SJCRH30 (cell line): Measurements from ENCODE around the gene PLA2G6. TPM values are rescaled to one million over a fixed set of nuclear protein-coding genes. Genes with fewer than 3 reads are reported as not detected.

Experiments
- DNase-seq, 2 experiments: peaks; one replicate each; pipeline ENCODE4 v3.0.0-alpha.2; 2015 to 2020
- H3K27ac ChIP-seq: fragments of 250-450 bp; sonication (Bioruptor Pico); 2 replicates; pipeline ENCODE4 v1.5.1; 2020; ENCODE audit warnings: mild to moderate bottlenecking, moderate library complexity
- H3K27me3 ChIP-seq: fragments of 250-450 bp; sonication (Bioruptor Pico); 2 replicates; pipeline ENCODE4 v1.5.1; 2020; ENCODE audit warnings: mild to moderate bottlenecking, moderate library complexity
- H3K36me3 ChIP-seq: fragments of 250-450 bp; sonication (Bioruptor Pico); 2 replicates; pipeline ENCODE4 v1.5.1; 2020; ENCODE audit warnings: mild to moderate bottlenecking, moderate library complexity
- H3K4me1 ChIP-seq: fragments of 250-450 bp; sonication (Bioruptor Pico); 2 replicates; pipeline ENCODE4 v1.5.1; 2020; ENCODE audit warnings: mild to moderate bottlenecking, moderate library complexity
- H3K4me3 ChIP-seq: fragments of 250-450 bp; sonication (Bioruptor Pico); 2 replicates; pipeline ENCODE4 v1.5.1; 2020; ENCODE audit warnings: mild to moderate bottlenecking, moderate library complexity
- H3K9me3 ChIP-seq: fragments of 250-450 bp; sonication (Bioruptor Pico); replicated peaks from 2 replicates; pipeline ENCODE4 v1.5.1; 2020; ENCODE audit warnings: mild to moderate bottlenecking, moderate library complexity
- total RNA-seq: library from RNA; depleted of rRNA; stranded (reverse); fragments of >200 nt; shearing (Covaris generic); gene quantifications from 2 replicates; pipeline ENCODE4 v1.2.3, GENCODE V29; 2014

Gene PLA2G6
- total RNA-seq, 1 experiment from 2014 or later, result 5.4 TPM

DNA sequence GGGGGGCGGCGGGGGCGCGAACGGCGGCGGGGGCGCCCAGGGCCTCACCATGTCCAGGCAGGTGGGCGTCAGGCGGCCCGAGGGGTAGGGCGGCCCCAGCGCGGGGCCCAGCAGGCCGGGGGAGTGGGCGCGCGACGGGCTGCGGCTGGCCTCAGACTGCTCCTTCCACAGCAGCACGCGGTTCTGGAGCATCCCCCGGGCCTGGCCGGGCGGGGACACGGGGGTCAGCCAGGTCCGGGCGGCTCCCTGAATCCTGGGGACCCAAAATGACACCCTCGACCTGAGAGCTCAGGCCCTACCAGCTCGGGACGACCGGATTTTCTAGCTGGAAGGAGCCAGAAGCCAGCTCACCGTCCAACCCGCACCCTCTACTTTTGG is 92.2 kb downstream of the PLA2G6 start:
- Histone ChIP-seq H3K27ac (no peak overlapping the region), H3K4me1 (peaks cover 8% of the 10 kb centered on the region; the same call in 1 of the 2 replicates), H3K9me3 (no peaks in the 10 kb centered on the region), H3K27me3 (no peaks in the 10 kb centered on the region), H3K4me3 (no peak overlapping the region), H3K36me3 (no peaks in the 10 kb centered on the region)
- no peak for DNase-seq

DNA sequence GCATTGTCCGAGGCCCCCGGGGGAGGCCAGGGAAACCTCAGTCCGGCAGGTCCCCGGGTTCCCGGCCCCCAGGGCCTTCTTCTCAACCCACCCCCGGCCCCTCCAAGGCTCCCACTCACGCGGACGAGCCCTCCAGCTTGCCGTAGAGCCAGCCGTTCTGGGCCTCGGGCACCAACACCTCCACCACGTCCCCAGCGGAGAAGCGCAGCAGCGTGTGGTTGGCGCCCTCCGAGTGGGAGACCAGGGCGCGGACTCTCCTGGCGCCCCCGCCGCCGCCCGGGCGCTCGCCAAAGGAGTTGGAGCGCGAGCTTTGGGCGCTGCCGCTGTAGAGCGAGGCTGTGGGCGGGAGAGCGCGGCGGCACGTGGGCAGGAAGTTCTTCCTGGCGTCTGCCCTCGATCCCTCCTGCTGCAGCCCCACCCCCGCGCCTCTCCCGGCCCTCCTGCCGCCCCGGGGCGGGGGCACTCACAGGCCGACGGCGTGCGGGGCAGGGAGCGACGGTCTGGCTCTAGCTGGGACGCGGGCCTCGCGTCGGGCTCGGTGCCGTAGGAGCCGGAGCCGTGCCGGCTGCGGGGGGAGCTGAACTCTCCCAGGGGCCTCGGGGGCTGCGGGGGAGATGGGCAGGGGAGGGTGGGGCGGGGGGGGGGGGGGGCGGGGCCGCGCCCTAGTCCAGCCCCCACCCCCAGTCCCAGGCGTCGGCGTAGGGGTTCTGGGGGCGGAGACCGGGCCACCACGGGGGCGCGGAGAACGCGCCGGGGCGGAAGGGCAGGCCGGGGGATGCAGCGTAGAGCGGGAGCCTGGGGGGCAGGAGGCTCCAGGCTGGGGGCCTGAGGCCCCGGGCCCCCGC is 92.8 kb downstream of the PLA2G6 start:
- no peak overlapping the region for H3K27ac ChIP-seq
- H3K4me1 ChIP-seq, result peaks cover 12% of the 10 kb centered on the region
- no peaks in the 10 kb centered on the region for H3K27me3 ChIP-seq
- H3K9me3 ChIP-seq, result no peaks in the 10 kb centered on the region
- H3K4me3 ChIP-seq, result no peak overlapping the region
- no peak for DNase-seq
- no peaks in the 10 kb centered on the region for H3K36me3 ChIP-seq

DNA sequence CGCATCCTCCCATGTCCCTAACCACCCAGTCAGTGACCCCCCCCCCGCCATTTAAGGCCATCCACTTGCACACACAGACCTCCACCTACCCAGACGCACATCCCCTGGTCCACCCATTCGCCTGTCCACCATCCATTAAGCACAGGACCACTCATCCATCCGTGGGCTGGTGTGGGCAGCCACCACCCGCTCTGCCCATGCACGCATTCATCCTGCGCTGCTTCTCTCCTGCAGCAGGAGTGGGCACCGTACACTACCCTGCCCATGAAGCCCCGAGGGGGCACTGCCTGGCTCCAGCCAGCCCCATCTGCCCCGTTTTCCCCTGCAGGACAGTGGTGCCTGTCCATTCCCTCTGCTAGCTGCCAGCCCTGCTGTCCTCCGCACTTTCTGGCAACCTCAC is 93.8 kb downstream of the PLA2G6 start:
- Histone ChIP-seq H3K4me3 (no peak overlapping the region), H3K27ac (no peak overlapping the region), H3K4me1 (peaks cover 14% of the 10 kb centered on the region), H3K36me3 (no peaks in the 10 kb centered on the region), H3K27me3 (no peaks in the 10 kb centered on the region), H3K9me3 (no peaks in the 10 kb centered on the region)
- DNase-seq, result no peak

DNA sequence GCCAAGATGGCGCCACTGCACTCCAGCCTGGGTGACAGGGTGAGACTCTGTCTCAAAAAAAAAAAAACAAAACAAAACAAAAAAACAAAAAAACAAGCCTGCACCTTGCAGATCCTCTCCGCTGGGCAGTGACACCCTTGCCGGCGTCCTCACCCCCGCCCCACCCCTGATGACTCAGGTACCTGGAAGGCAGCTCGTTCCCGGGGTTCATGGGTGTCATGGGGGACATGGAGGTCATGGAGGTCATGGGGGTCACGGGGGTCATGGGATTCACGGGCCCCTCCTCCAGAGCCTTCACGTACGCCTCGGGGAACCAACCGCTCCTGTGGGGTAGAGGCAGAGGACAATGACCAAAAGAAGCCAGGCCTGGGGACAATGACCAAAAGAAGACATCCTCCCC is 94.7 kb downstream of the PLA2G6 start:
- no peaks in the 10 kb centered on the region for H3K9me3 ChIP-seq
- peaks cover 14% of the 10 kb centered on the region for H3K4me1 ChIP-seq
- no peaks in the 10 kb centered on the region for H3K36me3 ChIP-seq
- no peaks in the 10 kb centered on the region for H3K27me3 ChIP-seq
- no peak overlapping the region for H3K4me3 ChIP-seq
- no peak overlapping the region for H3K27ac ChIP-seq
- DNase-seq, result no peak

DNA sequence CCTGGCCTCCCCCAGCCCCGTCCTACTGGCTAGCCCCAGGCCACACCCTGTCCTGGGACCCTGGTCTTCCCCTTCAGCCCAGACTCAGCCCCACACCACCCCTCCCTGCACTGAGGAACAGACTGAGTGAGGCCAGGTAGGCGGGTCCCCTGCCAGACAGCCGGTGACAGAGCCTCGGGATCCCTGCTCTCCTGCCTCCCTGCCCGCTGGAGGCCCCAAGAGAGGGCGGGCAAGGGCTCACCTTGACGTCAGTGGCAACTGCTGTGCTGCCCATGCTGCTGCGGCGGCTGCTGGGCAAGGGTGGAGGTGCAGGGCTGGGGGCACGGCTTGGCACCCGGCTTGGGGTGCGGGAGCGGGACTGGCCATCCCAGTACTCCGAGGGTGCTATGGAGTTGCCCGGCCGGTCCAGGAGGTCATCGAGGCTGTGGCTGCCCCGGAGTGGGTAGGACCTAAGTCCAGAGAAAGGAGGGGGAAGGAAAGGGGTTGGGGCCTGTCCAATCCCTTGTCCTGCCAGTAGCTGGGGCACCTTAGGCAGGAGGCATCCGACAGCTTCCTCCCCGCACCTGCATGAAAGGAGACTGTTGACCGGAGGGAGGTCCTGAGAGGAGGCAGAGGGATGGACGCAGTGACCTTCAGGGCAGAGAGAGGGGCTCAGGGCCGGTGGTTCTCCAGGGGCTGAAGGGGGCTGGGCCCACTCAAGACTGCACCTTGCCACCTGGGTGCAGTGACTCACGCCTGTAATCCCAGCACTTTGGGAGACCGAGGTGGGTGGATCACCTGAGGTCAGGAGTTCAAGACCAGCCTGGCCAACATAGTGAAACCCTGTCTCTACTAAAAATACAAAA is 95.4 kb downstream of the PLA2G6 start:
- Histone ChIP-seq H3K36me3 (no peaks in the 10 kb centered on the region), H3K27ac (no peak overlapping the region), H3K4me1 (peaks cover 14% of the 10 kb centered on the region), H3K9me3 (no peaks in the 10 kb centered on the region), H3K27me3 (no peaks in the 10 kb centered on the region), H3K4me3 (no peak overlapping the region)
- DNase-seq, result no peak

DNA sequence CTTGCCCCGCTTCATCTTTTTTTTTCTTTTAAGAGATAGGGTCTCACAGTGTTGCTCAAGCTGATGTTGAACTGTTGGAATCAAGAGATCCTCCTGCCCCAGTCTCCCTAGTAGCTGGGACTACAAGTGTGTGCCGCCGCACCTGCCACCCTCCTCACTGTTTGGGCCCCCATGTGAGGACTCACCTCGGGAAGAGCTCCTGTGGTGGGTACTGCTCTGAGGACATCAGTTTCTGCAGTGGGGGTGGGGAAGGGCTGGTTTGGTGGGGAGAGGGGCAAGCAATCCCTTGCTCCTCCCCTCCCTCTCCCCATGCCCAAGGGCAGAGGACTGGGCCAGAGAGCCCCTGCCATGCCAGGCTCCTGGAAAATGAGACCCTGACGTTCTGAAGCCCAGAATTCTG is 96.1 kb downstream of the PLA2G6 start:
- DNase-seq, result no peak
- Histone ChIP-seq H3K27me3 (no peaks in the 10 kb centered on the region), H3K36me3 (no peaks in the 10 kb centered on the region), H3K4me3 (no peak overlapping the region), H3K27ac (no peak overlapping the region), H3K4me1 (peaks cover 14% of the 10 kb centered on the region), H3K9me3 (no peaks in the 10 kb centered on the region)

DNA sequence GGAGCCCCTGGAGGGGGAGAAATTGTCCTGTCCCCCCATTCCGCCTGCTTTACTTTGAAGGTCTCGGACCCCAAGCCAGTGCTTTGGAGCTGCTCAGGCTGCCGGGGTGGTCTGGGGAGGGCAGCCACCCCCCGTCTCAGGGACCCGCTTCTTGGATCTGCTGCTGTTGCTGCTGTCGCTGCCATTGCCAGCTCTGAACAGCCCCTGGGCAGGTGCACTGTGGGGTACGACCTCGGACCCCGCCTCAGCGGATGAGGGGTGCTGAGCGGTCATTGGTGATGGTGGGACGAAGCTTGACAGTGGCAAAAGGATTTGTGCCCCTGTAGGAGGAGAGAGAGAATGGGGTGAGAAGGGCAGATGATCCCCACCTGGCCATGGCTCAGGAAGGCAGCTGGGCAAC is 96.6 kb downstream of the PLA2G6 start:
- no peak overlapping the region for H3K4me3 ChIP-seq
- DNase-seq, result no peak
- peaks cover 14% of the 10 kb centered on the region for H3K4me1 ChIP-seq
- no peaks in the 10 kb centered on the region for H3K9me3 ChIP-seq
- no peak overlapping the region for H3K27ac ChIP-seq
- H3K27me3 ChIP-seq, result 0 out of 2 replicates have a peak, but pooled peaks cover 3% of the 10 kb centered on the region
- no peaks in the 10 kb centered on the region for H3K36me3 ChIP-seq

DNA sequence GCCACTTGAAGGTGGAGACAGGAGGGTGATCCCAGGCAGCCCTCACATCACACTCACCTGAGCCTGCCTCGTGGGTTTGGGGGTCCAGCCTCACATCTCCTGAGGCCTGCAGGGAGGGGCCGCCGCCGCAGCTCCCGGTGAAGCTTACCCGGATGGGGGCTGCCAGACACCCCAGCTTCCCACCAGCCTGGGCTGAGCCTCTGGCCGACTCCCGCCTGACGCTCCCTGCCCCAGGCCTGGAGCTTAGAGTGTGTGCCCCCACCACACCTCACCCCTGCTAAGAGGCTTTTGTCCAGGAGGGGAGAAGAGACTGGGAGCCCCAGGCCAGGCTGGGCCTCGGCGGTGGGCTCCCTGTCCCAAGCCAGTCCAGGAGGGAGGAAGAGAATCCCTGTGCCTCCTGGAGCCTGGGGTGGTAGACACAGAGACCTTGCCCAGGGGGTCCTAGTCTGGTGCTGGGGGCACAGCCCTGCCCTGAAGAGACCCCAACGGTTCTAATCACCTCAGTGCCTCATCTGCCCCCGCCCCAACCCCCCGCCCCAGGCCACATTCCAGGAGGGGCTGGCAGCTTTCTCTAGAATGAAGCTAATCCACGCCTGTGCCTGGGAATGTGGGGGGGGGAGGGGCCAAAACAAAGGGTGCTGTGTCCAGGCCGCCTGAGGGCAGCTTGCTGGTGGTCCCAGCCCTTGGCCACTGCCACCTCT is 97.5 kb downstream of the PLA2G6 start, which contains the start of gene SLC16A8:
TSS of gene SLC16A8 (minus strand) at position 254 of the 701 bp plus-strand sequence. CDS start 1,311 bp downstream, outside the sequence.
- Histone ChIP-seq H3K27me3 (0 out of 2 replicates have a peak, but pooled peaks cover 3% of the 10 kb centered on the region), H3K9me3 (no peaks in the 10 kb centered on the region), H3K4me3 (peak within 1 kb of the TSS; percentile 35; the same call in 1 of the 2 replicates), H3K27ac (peak within 1 kb of the TSS; percentile 67; the same call in 1 of the 2 replicates), H3K36me3 (no peaks in the 10 kb centered on the region), H3K4me1 (peaks cover 14% of the 10 kb centered on the region)
- DNase-seq, result peak; percentile 79 to 86

DNA sequence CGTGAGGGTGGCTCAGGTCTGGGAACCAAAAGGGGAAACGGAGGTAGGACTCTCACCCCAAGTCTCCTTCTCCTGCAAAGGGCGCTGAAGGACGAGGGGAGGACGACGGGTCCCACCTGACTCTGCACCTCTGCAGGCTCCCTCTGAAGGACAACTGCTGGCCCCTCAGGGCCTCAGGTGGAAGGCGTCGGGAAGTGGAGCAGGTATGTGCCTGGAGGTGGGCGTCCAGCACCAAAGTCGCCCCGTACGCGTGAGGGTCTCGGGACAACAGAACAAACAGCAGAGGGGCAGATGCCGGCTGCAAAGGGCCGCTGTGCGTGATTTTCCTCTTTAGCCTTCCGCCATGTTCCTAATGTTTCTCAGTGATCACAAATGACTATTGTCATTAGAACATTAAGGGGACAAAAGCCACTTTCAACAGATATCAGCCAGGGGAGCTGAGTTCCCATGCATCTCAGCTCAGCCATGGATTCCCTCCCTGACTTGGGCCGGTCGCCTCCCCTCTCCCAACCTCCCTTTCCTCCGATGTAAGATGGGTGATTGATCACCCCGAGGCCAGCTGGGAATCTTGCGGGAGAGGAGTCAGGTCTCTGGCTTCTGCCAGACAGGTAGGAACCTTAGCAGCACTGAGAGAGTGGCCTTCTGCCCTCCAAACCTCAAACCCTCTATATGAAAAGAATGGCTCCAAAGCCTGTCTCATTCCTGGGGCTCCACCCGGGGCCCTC is 98.5 kb downstream of the PLA2G6 start:
- H3K27ac ChIP-seq, result no peak overlapping the region
- no peak overlapping the region for H3K4me3 ChIP-seq
- H3K9me3 ChIP-seq, result no peaks in the 10 kb centered on the region

DNA sequence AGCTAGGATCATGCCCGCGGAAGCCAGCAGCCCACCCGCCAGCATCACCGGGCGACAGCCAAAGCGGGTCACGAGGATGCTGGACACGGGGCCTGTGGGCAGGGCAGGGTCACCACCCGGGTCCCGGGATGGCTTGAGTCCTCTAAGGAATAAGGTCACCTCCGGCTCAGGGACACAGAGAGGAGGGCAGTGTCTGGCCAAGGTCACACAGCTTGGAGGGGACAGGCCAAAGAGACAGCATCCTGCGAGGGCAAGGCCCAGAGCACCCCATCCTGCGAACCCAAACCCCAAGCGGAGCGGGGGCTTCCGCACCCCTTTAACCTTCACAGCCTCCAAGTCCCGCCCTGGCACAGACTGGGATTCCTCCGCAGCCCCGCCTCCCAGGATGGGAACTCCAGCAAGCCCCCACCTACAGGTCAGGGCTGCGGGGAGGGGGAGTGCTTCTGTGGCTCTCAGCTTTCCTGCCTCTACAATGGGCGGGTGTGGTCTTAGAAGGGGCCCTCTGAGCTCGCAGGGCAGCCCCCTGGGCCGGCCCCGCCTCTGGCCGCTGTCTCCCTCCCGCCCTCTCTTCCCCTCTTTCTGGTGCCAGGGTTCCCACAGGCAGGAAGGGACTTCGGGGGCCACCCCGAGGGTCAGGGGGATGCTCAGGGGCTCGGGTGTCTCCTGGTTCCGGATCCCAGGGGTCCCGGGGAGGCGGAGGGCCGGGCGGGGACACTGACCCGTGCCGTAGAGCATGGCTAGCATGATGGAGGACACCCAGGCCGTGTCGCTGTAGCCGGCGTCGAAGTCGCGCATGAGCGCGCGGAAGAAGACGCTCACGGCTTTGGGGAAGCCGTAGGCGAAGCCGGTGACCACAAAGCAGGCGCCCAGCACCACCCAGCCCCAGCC is 99.4 kb downstream of the PLA2G6 start:
- H3K36me3 ChIP-seq, result no peaks in the 10 kb centered on the region
- H3K9me3 ChIP-seq, result no peaks in the 10 kb centered on the region
- H3K27me3 ChIP-seq, result 0 out of 2 replicates have a peak, but pooled peaks cover 3% of the 10 kb centered on the region
- no peak overlapping the region for H3K27ac ChIP-seq
- DNase-seq, result no peak
- H3K4me1 ChIP-seq, result peaks cover 14% of the 10 kb centered on the region
- no peak overlapping the region for H3K4me3 ChIP-seq

More for the DNA sequence above, 98.5 kb downstream of the PLA2G6 start:
- H3K27me3 ChIP-seq, result 0 out of 2 replicates have a peak, but pooled peaks cover 3% of the 10 kb centered on the region
- no peaks in the 10 kb centered on the region for H3K36me3 ChIP-seq
- DNase-seq, result no peak
- H3K4me1 ChIP-seq, result peaks cover 14% of the 10 kb centered on the region

DNA sequence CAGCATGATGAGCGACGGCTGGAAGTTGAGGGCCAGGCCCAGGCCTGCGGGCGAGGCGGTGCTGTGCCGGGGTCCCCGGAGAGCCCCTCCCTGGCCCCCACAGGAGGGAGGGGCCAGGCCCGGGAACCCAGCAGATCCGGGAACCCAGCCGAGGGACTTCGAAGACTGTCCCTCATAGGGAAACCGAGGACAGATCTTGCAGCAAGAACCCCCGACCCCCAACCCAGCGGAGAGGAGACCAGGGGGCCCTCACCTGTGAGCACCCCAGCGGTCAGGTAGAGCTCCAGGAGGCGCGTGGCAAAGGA is 100.0 kb downstream of the PLA2G6 start:
- Histone ChIP-seq H3K27me3 (0 out of 2 replicates have a peak, but pooled peaks cover 3% of the 10 kb centered on the region), H3K9me3 (no peaks in the 10 kb centered on the region), H3K36me3 (no peaks in the 10 kb centered on the region), H3K27ac (no peak overlapping the region), H3K4me3 (peak overlapping the region; percentile 20), H3K4me1 (peaks cover 14% of the 10 kb centered on the region)
- no peak for DNase-seq

DNA sequence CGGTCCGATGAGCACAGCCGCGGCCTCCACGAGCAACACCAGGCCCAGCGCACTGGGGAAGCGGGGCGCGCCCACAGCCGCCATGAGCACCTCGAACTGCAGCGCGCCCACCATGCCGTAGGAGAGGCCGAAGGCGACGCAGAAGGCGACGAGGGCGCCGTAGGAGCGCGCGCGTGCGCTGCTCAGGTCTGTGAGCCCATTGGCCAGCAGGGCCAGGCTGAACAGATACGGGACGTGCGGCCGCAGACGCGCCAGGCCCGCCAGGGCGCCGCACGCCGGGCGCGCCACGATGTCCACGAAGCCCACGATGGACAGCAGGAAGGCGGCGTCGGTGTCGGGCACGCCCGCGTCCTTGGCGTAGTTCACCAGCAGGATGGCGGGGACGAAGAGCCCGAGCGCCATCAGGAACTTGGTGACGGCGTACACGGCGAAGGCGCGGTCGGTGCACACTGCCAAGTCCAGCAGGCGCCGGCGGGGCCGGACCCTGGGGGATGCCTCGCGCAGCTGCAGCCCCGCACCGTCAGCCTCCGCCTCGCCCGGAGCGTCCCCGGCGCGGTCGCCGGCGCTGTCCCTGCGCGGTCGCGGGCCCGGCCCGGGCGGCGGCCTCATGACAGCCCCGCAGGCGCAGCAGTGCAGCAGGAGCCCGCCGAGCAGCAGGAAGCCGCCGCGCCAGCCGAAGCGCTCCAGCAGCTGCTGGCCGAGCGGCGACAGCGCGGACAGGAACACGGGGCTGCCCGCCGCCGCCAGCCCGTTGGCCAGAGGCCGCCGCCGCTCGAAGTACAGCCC is 100.6 kb downstream of the PLA2G6 start:
- 0 out of 2 replicates have a peak, but pooled peaks cover 3% of the 10 kb centered on the region for H3K27me3 ChIP-seq
- peak; percentile 48 to 56 for DNase-seq
- H3K4me1 ChIP-seq, result peaks cover 14% of the 10 kb centered on the region
- H3K4me3 ChIP-seq, result peak overlapping the region; percentile 20
- H3K9me3 ChIP-seq, result no peaks in the 10 kb centered on the region
- no peak overlapping the region for H3K27ac ChIP-seq
- H3K36me3 ChIP-seq, result no peaks in the 10 kb centered on the region

DNA sequence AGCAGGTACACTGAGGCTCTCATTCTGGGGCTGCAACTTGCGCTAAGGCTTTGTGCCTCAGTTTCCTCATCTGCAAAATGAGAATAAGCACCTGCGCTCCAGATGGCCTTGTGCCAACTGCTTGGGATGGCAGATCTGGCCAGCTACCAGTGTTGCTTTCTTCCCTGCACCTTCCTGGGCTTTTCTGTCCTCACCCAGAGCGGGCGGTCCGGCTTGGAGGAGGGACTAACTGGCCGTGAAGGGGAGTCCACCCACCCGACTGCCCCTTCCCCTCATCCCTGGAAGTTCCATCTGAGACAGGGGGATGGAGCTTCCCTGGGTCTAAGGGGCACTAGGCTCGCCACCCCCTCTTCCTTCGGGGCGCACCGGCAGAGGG is 101.2 kb downstream of the PLA2G6 start:
- H3K27ac ChIP-seq, result no peak overlapping the region
- 0 out of 2 replicates have a peak, but pooled peaks cover 3% of the 10 kb centered on the region for H3K27me3 ChIP-seq
- peaks cover 15% of the 10 kb centered on the region for H3K4me1 ChIP-seq
- no peak overlapping the region for H3K4me3 ChIP-seq
- H3K9me3 ChIP-seq, result no peaks in the 10 kb centered on the region
- no peak for DNase-seq
- no peaks in the 10 kb centered on the region for H3K36me3 ChIP-seq
